Measurements from ENCODE around the gene CCDC192.

CCDC192 gene

GRCh38 chr5:127809533-127809932, 106.3 kb downstream of the CCDC192 start:
- ATAC-seq, result no peak
- no peak for TF ChIP-seq CSRNP3 (CRISPR knock-in tag; IDR thresholded peaks at IDR 0.05)
- TF ChIP-seq CSDC2 (CRISPR knock-in tag; IDR thresholded peaks at IDR 0.05), result no peak
- no peak for TF ChIP-seq ZNF70 (CRISPR knock-in tag; IDR thresholded peaks at IDR 0.05)
- no peak for TF ChIP-seq ZNF8 (CRISPR knock-in tag; IDR thresholded peaks at IDR 0.05)
- TF ChIP-seq ESRRG (CRISPR knock-in tag; IDR thresholded peaks at IDR 0.05), result no peak
- no peak for TF ChIP-seq OSR1 (CRISPR knock-in tag; IDR thresholded peaks at IDR 0.05)
- no peak for TF ChIP-seq ISL1 (CRISPR knock-in tag; IDR thresholded peaks at IDR 0.05)
- TF ChIP-seq PATZ1 (CRISPR knock-in tag; IDR thresholded peaks at IDR 0.05; ENCODE audit: borderline replicate concordance), result no peak
- no peak for TF ChIP-seq ZFP3 (CRISPR knock-in tag; IDR thresholded peaks at IDR 0.05)
- no peak for TF ChIP-seq GLIS3 (CRISPR knock-in tag; IDR thresholded peaks at IDR 0.05)

GRCh38 chr5:127810017-127810416, 106.8 kb downstream of the CCDC192 start:
- no peak for ATAC-seq
- TF ChIP-seq TSHZ2 (CRISPR knock-in tag; IDR thresholded peaks at IDR 0.05) (no peak), PPARA (CRISPR knock-in tag; IDR thresholded peaks at IDR 0.05; ENCODE audit: borderline replicate concordance) (no peak), ESRRG (CRISPR knock-in tag; IDR thresholded peaks at IDR 0.05) (no peak), CREB5 (CRISPR knock-in tag; IDR thresholded peaks at IDR 0.05; ENCODE audit: low read depth) (no peak), ZNF70 (CRISPR knock-in tag; IDR thresholded peaks at IDR 0.05) (no peak), ARNTL (CRISPR knock-in tag; IDR thresholded peaks at IDR 0.05; ENCODE audit: borderline replicate concordance, low read depth) (no peak), OSR1 (CRISPR knock-in tag; IDR thresholded peaks at IDR 0.05) (no peak), ZNF565 (CRISPR knock-in tag; conservative IDR thresholded peaks at IDR 0.05; ENCODE audit: low read depth) (no peak), POU6F1 (CRISPR knock-in tag; IDR thresholded peaks at IDR 0.05; ENCODE audit: borderline replicate concordance, low read depth) (no peak), ZC3H10 (CRISPR knock-in tag; IDR thresholded peaks at IDR 0.05) (no peak), GLIS3 (CRISPR knock-in tag; IDR thresholded peaks at IDR 0.05) (no peak), TOX (CRISPR knock-in tag; IDR thresholded peaks at IDR 0.05; ENCODE audit: borderline replicate concordance) (no peak), RARB (CRISPR knock-in tag; IDR thresholded peaks at IDR 0.05) (no peak)

- ATAC-seq, result no peak
- TF ChIP-seq ZFP30 (CRISPR knock-in tag; IDR thresholded peaks at IDR 0.05) (no peak), POU6F1 (CRISPR knock-in tag; IDR thresholded peaks at IDR 0.05; ENCODE audit: borderline replicate concordance, low read depth) (no peak), SNAI2 (CRISPR knock-in tag; IDR thresholded peaks at IDR 0.05) (no peak), ISL1 (CRISPR knock-in tag; IDR thresholded peaks at IDR 0.05) (no peak), RARB (CRISPR knock-in tag; IDR thresholded peaks at IDR 0.05) (no peak), PATZ1 (CRISPR knock-in tag; IDR thresholded peaks at IDR 0.05; ENCODE audit: borderline replicate concordance) (no peak), CSRNP3 (CRISPR knock-in tag; IDR thresholded peaks at IDR 0.05) (no peak)
Measured at GRCh38 chr5:127810707-127811490, 107.7 kb downstream of the CCDC192 start.

All from SK-N-SH treated with all-trans-retinoic acid at 6 μM for 48 hours (cell line).